GM12892 (cell line): ENCODE data around the gene ZNF432.

ENCODE experiments used
- DNase-seq: peaks from one replicate; pipeline ENCODE4 v3.0.0; 2011; ENCODE audit not compliant: insufficient read length
- FAIRE-seq: peaks from 2 replicates; lab custom pipeline; 2011; peaks lifted over from hg19 to GRCh38; lab: Jason Lieb, UNC
- POLR2A ChIP-seq: IDR thresholded peaks from 2 replicates; pipeline ENCODE4 v1.6.1; 2011; ENCODE audit warnings: low read depth, low read length, control low read depth
- POLR2AphosphoS5 ChIP-seq: IDR thresholded peaks from 2 replicates; pipeline ENCODE4 v1.6.1; 2011; ENCODE audit warnings: low read depth, low read length, control low read depth
- TAF1 ChIP-seq: IDR thresholded peaks from 2 replicates; pipeline ENCODE4 v1.6.1; 2011; ENCODE audit warnings: low read depth, mild to moderate bottlenecking, control low read depth, low read length, borderline replicate concordance

The ZNF432 gene

DNA sequence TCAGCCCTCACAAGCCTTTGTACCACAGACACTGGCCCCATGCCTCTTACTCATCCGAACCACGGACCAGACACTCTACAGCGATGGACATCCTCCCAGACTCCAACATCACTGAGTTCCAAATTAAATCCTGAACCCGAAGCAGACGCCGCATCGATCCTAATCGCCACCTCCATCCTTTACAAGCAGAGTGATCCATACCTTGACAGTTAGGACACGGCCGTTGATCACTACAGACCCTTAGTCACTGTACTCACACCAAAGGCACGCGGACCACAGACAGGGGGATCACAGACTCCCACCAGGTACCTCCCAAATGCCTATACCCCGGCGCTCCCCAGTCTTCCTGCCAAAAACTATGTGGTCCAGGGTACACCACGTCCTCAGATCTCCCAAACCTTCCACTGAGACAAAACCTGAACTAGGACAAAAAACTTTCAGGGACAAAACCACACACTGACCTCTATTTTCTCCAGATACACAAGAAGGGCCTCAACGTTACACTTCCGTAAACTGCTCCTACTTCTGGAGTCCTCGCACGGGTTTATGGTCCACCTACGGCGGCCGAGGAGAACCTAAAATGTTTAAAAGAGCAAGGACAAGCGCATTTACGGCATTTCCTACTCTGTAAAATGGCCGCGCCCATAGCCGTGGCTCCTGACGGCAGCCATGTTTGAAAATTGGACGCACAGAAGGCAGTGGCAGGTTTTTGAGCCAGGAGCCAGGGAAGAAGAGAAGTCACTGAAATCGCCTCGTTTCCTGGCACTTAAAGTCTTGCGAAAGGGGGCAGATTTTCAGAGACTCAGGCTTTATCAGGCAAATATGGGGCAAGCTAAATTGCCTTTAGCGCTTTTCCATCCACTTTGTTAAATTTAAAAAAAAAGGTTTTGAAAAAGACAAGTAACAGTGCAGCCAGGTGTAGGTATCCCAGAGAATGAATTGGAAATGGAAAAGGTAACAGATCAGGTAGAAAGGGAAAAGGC lies 62.0 kb downstream of the ZNF432 start, which contains the start of gene ZNF350:
Gene ZNF350, minus strand, starts transcription at position 532 of the 983 bp plus-strand sequence. CDS start 12,480 bp downstream, outside the sequence.
- TF ChIP-seq POLR2AphosphoS5 (no peak), POLR2A (0 out of 2 replicates have a peak, but pooled peaks have one; percentile 33)
- DNase-seq = peak; percentile 51
- FAIRE-seq = peak; percentile 84

GRCh38 chr19:51983361-51983760 lies 65.3 kb downstream of the ZNF432 start:
- DNase-seq (no peak), FAIRE-seq (no peak)
- no peak for TF ChIP-seq POLR2A
- no peak for TF ChIP-seq TAF1
- no peak for TF ChIP-seq POLR2AphosphoS5
